Esophagus muscularis mucosa (tissue), 3 donors: ENCODE measurements around the gene KIF18B.

Experiments
- CTCF ChIP-seq, 3 experiments: fragments of 200-600 bp in 2 of 3; fragments of 450-650 bp in 1 of 3; sonication (generic) in 2 of 3; IDR thresholded peaks; one replicate each; pipeline ENCODE4 v1.5.1; 2017 to 2019; ENCODE audit warnings: antibody characterized with exemption in 3 of 3, mild to moderate bottlenecking in 2 of 3, moderate library complexity in 1 of 3
- POLR2AphosphoS5 ChIP-seq, 2 donors: sonication (generic); formaldehyde crosslinking; IDR thresholded peaks; one replicate each; pipeline ENCODE4 v1.6.1; 2017; ENCODE audit warnings: antibody characterized with exemption in 2 of 2

- TF ChIP-seq CTCF (IDR thresholded peaks at IDR 0.05) (no peak), POLR2AphosphoS5 (IDR thresholded peaks at IDR 0.05) (no peak)
Measured at GRCh38 chr17:44912763-44913544, 34.6 kb downstream of the KIF18B start.
